K562 (cell line): ENCODE measurements around the gene HLA-DRB5. TPM values are rescaled to one million over a fixed set of nuclear protein-coding genes. Genes with fewer than 3 reads are reported as not detected.

Source experiments
- ATAC-seq: fragments of 200-7000 bp; cut with Tn5 transposase; 3 replicates; pipeline ENCODE4 v1.9.1; 2020; ENCODE audit warnings: moderate library complexity
- BruUV-seq: library from RNA; stranded (reverse); fragments of 400-500 nt; replicated peaks from 2 replicates; lab custom pipeline; 2021; lab: Mats Ljungman, UMichigan
- CTCF ChIA-PET: fragments of 300-600 bp; formaldehyde crosslinking; extraction: SDS; loops from one replicate; lab custom pipeline; 2021; ENCODE audit warnings: low intra/inter-chr PET ratio; lab: Yijun Ruan, JAX
- POLR2A ChIA-PET: fragments of 300-600, 350-650 bp; sonication (Branson Sonifier 250); formaldehyde crosslinking; extraction: SDS; loops from one replicate; lab custom pipeline; 2021; ENCODE audit warnings: antibody characterized with exemption, inconsistent platforms; lab: Yijun Ruan, JAX
- DNase-seq, 4 experiments: peaks; one replicate each; pipeline versions ENCODE4 v3.0.0 to v3.0.0-alpha.2; 2011 to 2018; ENCODE audit warnings: low spot score in 3 of 4, mixed read lengths in 3 of 4; ENCODE audit errors: extremely low read depth in 1 of 4
- FAIRE-seq: peaks from 2 replicates; lab custom pipeline; 2011; peaks lifted over from hg19 to GRCh38; lab: Jason Lieb, UNC
- H2AFZ ChIP-seq: 2 replicates; pipeline ENCODE4 v1.6.0; 2011; ENCODE audit warnings: low read depth, low read length, control low read depth, inconsistent platforms
- H3K27ac ChIP-seq: fragments of 200-600 bp; 3 replicates; pipeline ENCODE4 v1.8.0; 2011; ENCODE audit warnings: low read depth, mild to moderate bottlenecking, control low read depth, inconsistent platforms, low read length, moderate library complexity, mixed read lengths; ENCODE audit errors: extremely low read depth
- H3K27me3 ChIP-seq, 2 experiments: fragments of 300-600 bp in 1 of 2; 2 replicates in 1 of 2; 3 replicates in 1 of 2; pipeline versions ENCODE4 v1.6.0 to v1.8.0; 2011; ENCODE audit warnings: inconsistent platforms in 2 of 2, low read length in 2 of 2, mild to moderate bottlenecking in 1 of 2, mixed read lengths in 1 of 2, moderate library complexity in 1 of 2; ENCODE audit not compliant: control insufficient read depth in 2 of 2, insufficient read depth in 2 of 2
- H3K36me3 ChIP-seq: fragments of 300-600 bp; 3 replicates; pipeline ENCODE4 v1.8.0; 2011; ENCODE audit warnings: mild to moderate bottlenecking, low read length, inconsistent platforms; ENCODE audit not compliant: control insufficient read depth, insufficient read depth
- H3K4me1 ChIP-seq, 2 experiments: fragments of 200-600 bp in 1 of 2; replicated peaks in 1 of 2; 2 replicates in 1 of 2; 3 replicates in 1 of 2; pipeline versions ENCODE4 v1.5.1 to v1.8.0; 2011; ENCODE audit warnings: inconsistent platforms in 2 of 2, low read length in 2 of 2, mild to moderate bottlenecking in 1 of 2, mixed read lengths in 1 of 2, moderate library complexity in 1 of 2; ENCODE audit not compliant: control insufficient read depth in 2 of 2, insufficient read depth in 2 of 2
- H3K4me2 ChIP-seq: 2 replicates; pipeline ENCODE4 v1.6.1; 2011; ENCODE audit warnings: low read length, control low read depth, inconsistent platforms, mixed read lengths; ENCODE audit not compliant: insufficient read depth
- H3K4me3 ChIP-seq: fragments of 200-600 bp; sonication (generic), shearing (Covaris generic); 2 replicates; pipeline ENCODE4 v1.5.1; 2016; ENCODE audit warnings: control low read depth, inconsistent platforms
- H3K79me2 ChIP-seq: fragments of 200-600 bp; 3 replicates; pipeline ENCODE4 v1.8.0; 2011; ENCODE audit warnings: low read length, inconsistent platforms; ENCODE audit not compliant: control insufficient read depth, insufficient read depth
- H3K9ac ChIP-seq, 2 experiments: 2 replicates each; pipeline versions ENCODE4 v1.6.0 to v1.6.1; 2011; ENCODE audit warnings: low read depth in 2 of 2, low read length in 2 of 2, control low read depth in 1 of 2, inconsistent platforms in 1 of 2, mild to moderate bottlenecking in 1 of 2, mixed read lengths in 1 of 2; ENCODE audit not compliant: insufficient read depth in 1 of 2
- H3K9me1 ChIP-seq: one replicate; pipeline ENCODE4 v1.6.0; 2011; ENCODE audit warnings: inconsistent platforms, mild to moderate bottlenecking, low read length, moderate library complexity; ENCODE audit not compliant: control insufficient read depth, insufficient read depth
- H3K9me3 ChIP-seq: replicated peaks from 2 replicates; pipeline ENCODE4 v1.5.1; 2011; ENCODE audit warnings: low read depth, low read length, inconsistent platforms; ENCODE audit not compliant: control insufficient read depth, insufficient read depth
- H4K20me1 ChIP-seq: replicated peaks from 2 replicates; pipeline ENCODE4 v1.6.1; 2011; ENCODE audit warnings: low read length, inconsistent platforms, mixed read lengths; ENCODE audit not compliant: control insufficient read depth, insufficient read depth
- DACH1 ChIP-seq: fragments of 450-650 bp; IDR thresholded peaks from 2 replicates; pipeline ENCODE4 v1.6.1; 2018; ENCODE audit not compliant: partially characterized antibody
- FOXJ3 ChIP-seq: sonication (generic); formaldehyde crosslinking; IDR thresholded peaks from 2 replicates; pipeline ENCODE4 v1.4.0; 2020; ENCODE audit warnings: mild to moderate bottlenecking, missing genetic modification reagents
- FOXK1 ChIP-seq: sonication (generic); formaldehyde crosslinking; IDR thresholded peaks from 2 replicates; pipeline ENCODE4 v1.8.0; 2022; ENCODE audit warnings: missing genetic modification reagents, mild to moderate bottlenecking, borderline replicate concordance
- HCFC1 ChIP-seq: IDR thresholded peaks from 2 replicates; pipeline ENCODE4 v1.6.1; 2012; ENCODE audit warnings: low read depth, low read length, improper control_type of control experiment
- HLTF ChIP-seq: fragments of 450-650 bp; IDR thresholded peaks from 2 replicates; pipeline ENCODE4 v1.6.1; 2016
- HMG20A ChIP-seq: fragments of 450-650 bp; formaldehyde crosslinking; conservative IDR thresholded peaks from 2 replicates; pipeline ENCODE4 v1.4.0; 2020; ENCODE audit warnings: mild to moderate bottlenecking, mixed read lengths
- KDM4B ChIP-seq, 2 experiments: fragments of 450-650 bp in 1 of 2; sonication (generic) in 1 of 2; IDR thresholded peaks; 2 replicates each; pipeline ENCODE4 v1.6.1; 2016 to 2017; ENCODE audit warnings: borderline replicate concordance in 2 of 2, antibody characterized with exemption in 1 of 2, low read depth in 1 of 2, mild to moderate bottlenecking in 1 of 2
- KLF13 ChIP-seq: fragments of 450-650 bp; IDR thresholded peaks from 2 replicates; pipeline ENCODE4 v1.6.1; 2016; ENCODE audit warnings: missing genetic modification characterization, low read depth, mild to moderate bottlenecking, missing compliant biosample characterization, moderate library complexity, borderline replicate concordance
- RB1 ChIP-seq: fragments of 450-650 bp; IDR thresholded peaks from 2 replicates; pipeline ENCODE4 v1.6.1; 2017; ENCODE audit warnings: low read depth, mild to moderate bottlenecking
- ZNF175 ChIP-seq: fragments of 200-800 bp; sonication (Bioruptor generic); IDR thresholded peaks from 2 replicates; pipeline ENCODE4 v1.6.1; 2016; ENCODE audit warnings: low read depth, mild to moderate bottlenecking, missing genetic modification characterization, missing compliant biosample characterization
- WGBS: fragments of 100-300 bp; shearing (Covaris generic); methylation state at CpG from one replicate; pipeline ENCODE4 v1.1.6; 2016; ENCODE audit warnings: low coverage, mixed read lengths; ENCODE audit not compliant: insufficient coverage; ENCODE audit errors: missing lambda C conversion rate; 5-methylcytosine and 5-hydroxymethylcytosine counted together
- in situ Hi-C: fragments of 300-500 bp; cut with MboI; formaldehyde crosslinking; loops from 4 replicates; pipeline ENCODE4 v1.15.0; 2018; ENCODE audit warnings: inconsistent platforms, mixed read lengths
- intact Hi-C: fragments of 100-400 bp; cut with micrococcal nuclease; formaldehyde crosslinking; loops from 2 replicates; pipeline ENCODE4 v1.14.2; 2022
- polyA plus RNA-seq, 8 experiments: library from polyadenylated mRNA; depleted of rRNA in 4 of 8; stranded (reverse) in 5 of 8; unstranded in 3 of 8; fragments of >200 nt; fragmentation: Nextera tagmentation in 2 of 8; fragmentation: Illumina TruSeq in 1 of 8; extraction: Ambion mirVana in 2 of 8; extraction: Trizol in 1 of 8; gene quantifications; 2 replicates each; pipeline versions ENCODE4 v1.2.1 to v1.2.3, GENCODE V29; 2011 to 2014; ENCODE audit warnings: inconsistent platforms in 1 of 8, missing spikeins in 1 of 8
- total RNA-seq, 7 experiments: library from RNA; depleted of rRNA in 6 of 7; stranded (reverse); fragments of >200 nt in 6 of 7; fragmentation: Illumina TruSeq in 2 of 7; extraction: Trizol in 2 of 7; gene quantifications; 2 replicates each; pipeline versions ENCODE4 v1.2.1 to v1.2.3, GENCODE V29; 2011 to 2021; ENCODE audit warnings: low replicate concordance in 1 of 7
- TF ChIP-seq, protein P1 (sequence below): fragments of 450-650 bp; IDR thresholded peaks from 2 replicates; pipeline ENCODE4 v1.6.1; 2016; ENCODE audit warnings: missing biosample characterization, missing genetic modification characterization
- TF ChIP-seq, protein P2 (sequence below): fragments of 450-650 bp; IDR thresholded peaks from 2 replicates; pipeline ENCODE4 v1.6.1; 2016

Gene HLA-DRB5
- total and polyA plus RNA-seq, 9 of the 15 experiments (the other 6 are each of a cell fraction or from before 2014, with no cell fraction given), result not detected

DNA sequence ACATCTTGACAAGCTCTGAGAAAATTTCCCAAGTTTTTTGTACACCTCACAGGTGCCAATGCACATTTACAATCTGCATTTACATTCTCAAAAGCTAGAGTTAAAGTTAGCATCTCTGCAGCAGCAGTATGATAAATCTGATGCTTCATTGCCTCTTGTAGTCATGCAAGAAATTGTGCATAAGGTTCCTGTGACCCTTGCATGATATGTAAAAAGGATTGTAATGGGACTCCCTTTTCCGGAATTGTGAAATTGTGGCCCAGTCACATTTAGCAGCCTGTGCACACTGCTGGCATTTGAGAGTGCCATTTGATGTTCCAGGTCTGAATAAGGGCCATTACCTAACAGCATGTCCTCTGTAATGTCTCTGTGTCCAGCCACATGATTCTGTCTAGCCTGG lies 35.4 kb upstream of the HLA-DRB5 start:
- ATAC-seq (no peak), FAIRE-seq (no peak), DNase-seq (no peak)
- H3K79me2 ChIP-seq, result no peaks in the 10 kb centered on the region
- H3K27ac ChIP-seq, result no peak overlapping the region
- H3K9ac ChIP-seq, result no peak overlapping the region
- no peaks in the 10 kb centered on the region for H4K20me1 ChIP-seq
- H3K4me3 ChIP-seq, result no peak overlapping the region
- WGBS, result no CpG with 5 or more reads among the region's 1 CpG
- ChIA-PET CTCF (no interaction called here), POLR2A (no interaction called here)
- no peak overlapping the region for H2AFZ ChIP-seq
- in situ Hi-C loops (loop anchor here (5.0 kb wide), 1 partner anchor 83 kb away; no protein-coding TSS in a partner anchor), intact Hi-C loops (no loop called here)
- H3K36me3 ChIP-seq, result no peaks in the 10 kb centered on the region
- H3K9me1 ChIP-seq, result no peaks in the 10 kb centered on the region
- no peaks in the 10 kb centered on the region for H3K27me3 ChIP-seq
- no peak for TF ChIP-seq HMG20A (CRISPR knock-in tag)
- TF ChIP-seq ZNF175 (CRISPR knock-in tag), result no peak
- no peak for TF ChIP-seq HLTF
- TF ChIP-seq, protein P1, sequence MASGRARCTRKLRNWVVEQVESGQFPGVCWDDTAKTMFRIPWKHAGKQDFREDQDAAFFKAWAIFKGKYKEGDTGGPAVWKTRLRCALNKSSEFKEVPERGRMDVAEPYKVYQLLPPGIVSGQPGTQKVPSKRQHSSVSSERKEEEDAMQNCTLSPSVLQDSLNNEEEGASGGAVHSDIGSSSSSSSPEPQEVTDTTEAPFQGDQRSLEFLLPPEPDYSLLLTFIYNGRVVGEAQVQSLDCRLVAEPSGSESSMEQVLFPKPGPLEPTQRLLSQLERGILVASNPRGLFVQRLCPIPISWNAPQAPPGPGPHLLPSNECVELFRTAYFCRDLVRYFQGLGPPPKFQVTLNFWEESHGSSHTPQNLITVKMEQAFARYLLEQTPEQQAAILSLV (tag), result no peak
- TF ChIP-seq FOXK1 (CRISPR knock-in tag), result no peak
- TF ChIP-seq DACH1, result no peak
- TF ChIP-seq RB1, result no peak
- TF ChIP-seq KDM4B (IDR thresholded peaks at IDR 0.05; ENCODE audit: borderline replicate concordance in 2 of 2, low read depth in 1 of 2), result no peak
- TF ChIP-seq KLF13 (tag), result no peak
- TF ChIP-seq, protein P2, sequence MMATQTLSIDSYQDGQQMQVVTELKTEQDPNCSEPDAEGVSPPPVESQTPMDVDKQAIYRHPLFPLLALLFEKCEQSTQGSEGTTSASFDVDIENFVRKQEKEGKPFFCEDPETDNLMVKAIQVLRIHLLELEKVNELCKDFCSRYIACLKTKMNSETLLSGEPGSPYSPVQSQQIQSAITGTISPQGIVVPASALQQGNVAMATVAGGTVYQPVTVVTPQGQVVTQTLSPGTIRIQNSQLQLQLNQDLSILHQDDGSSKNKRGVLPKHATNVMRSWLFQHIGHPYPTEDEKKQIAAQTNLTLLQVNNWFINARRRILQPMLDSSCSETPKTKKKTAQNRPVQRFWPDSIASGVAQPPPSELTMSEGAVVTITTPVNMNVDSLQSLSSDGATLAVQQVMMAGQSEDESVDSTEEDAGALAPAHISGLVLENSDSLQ, result no peak
- TF ChIP-seq HCFC1, result no peak
- TF ChIP-seq FOXJ3 (CRISPR knock-in tag), result no peak
- H3K9me3 ChIP-seq, result no peaks in the 10 kb centered on the region
- no TSS peak for BruUV-seq
- no peak overlapping the region for H3K4me2 ChIP-seq
- no peaks in the 10 kb centered on the region for H3K4me1 ChIP-seq
